HG03159 (cell line): ENCODE data around the gene C20orf144.

Experiments
- ATAC-seq: cut with Tn5 transposase; IDR thresholded peaks from one replicate; pipeline ENCODE4 v1.9.1; 2021; ENCODE audit warnings: mild to moderate bottlenecking, moderate library complexity; ENCODE audit not compliant: unreplicated experiment

The C20orf144 gene

GRCh38 chr20:33649201-33649681 is 12.9 kb upstream of the C20orf144 start:
- ATAC-seq = no peak

- no peak for ATAC-seq
Observed at GRCh38 chr20:33650111-33650752, 11.9 kb upstream of the C20orf144 start.

- ATAC-seq = no peak
Observed at GRCh38 chr20:33650753-33651561, 11.2 kb upstream of the C20orf144 start.

GRCh38 chr20:33651562-33652048 is 10.5 kb upstream of the C20orf144 start:
- no peak for ATAC-seq

- ATAC-seq = no peak
Observed at GRCh38 chr20:33653218-33653899, 8.8 kb upstream of the C20orf144 start.

- no peak for ATAC-seq
Observed at GRCh38 chr20:33653900-33654596, 8.1 kb upstream of the C20orf144 start.

- no peak for ATAC-seq
Observed at GRCh38 chr20:33654680-33655161, 7.4 kb upstream of the C20orf144 start.

- ATAC-seq = no peak
Observed at GRCh38 chr20:33655164-33655563, 7.0 kb upstream of the C20orf144 start.

- no peak for ATAC-seq
Observed at GRCh38 chr20:33656010-33656782, 5.9 kb upstream of the C20orf144 start.

- no peak for ATAC-seq
Observed at GRCh38 chr20:33656783-33657703, 5.1 kb upstream of the C20orf144 start.

- no peak for ATAC-seq
Observed at GRCh38 chr20:33657704-33658095, 4.4 kb upstream of the C20orf144 start.

GRCh38 chr20:33658510-33658909 is 3.6 kb upstream of the C20orf144 start:
- no peak for ATAC-seq

- no peak for ATAC-seq
Observed at GRCh38 chr20:33658929-33659328, 3.2 kb upstream of the C20orf144 start.

GRCh38 chr20:33659341-33660034 is 2.6 kb upstream of the C20orf144 start:
- ATAC-seq = no peak

- ATAC-seq = no peak
Observed at GRCh38 chr20:33660035-33660684, 2.0 kb upstream of the C20orf144 start.

GRCh38 chr20:33660685-33661058 is 1.5 kb upstream of the C20orf144 start:
- no peak for ATAC-seq

- ATAC-seq = no peak
Observed at GRCh38 chr20:33663161-33664084, 1.3 kb downstream of the C20orf144 start.
